GM13977 (cell line): ENCODE results near the gene TMEM219.

Source experiments
- DNase-seq: peaks from one replicate; pipeline ENCODE4 v3.0.0; 2012; ENCODE audit warnings: low spot score
- in situ Hi-C: fragments of 300-500 bp; cut with MboI; formaldehyde crosslinking; loops from one replicate; pipeline ENCODE4 v1.12.0; 2022; ENCODE audit warnings: low sequenced_read_pairs, low pct_unique_long_range_greater_than_20kb, mixed read lengths, inconsistent platforms; ENCODE audit not compliant: unreplicated experiment
- TF ChIP-seq, protein P1 (sequence below): IDR thresholded peaks from 2 replicates; pipeline ENCODE4 v1.5.1; 2012; ENCODE audit warnings: mild to moderate bottlenecking, control low read depth; ENCODE audit not compliant: insufficient read depth; ENCODE audit errors: extremely low read depth, missing control alignments

TMEM219 gene

DNA sequence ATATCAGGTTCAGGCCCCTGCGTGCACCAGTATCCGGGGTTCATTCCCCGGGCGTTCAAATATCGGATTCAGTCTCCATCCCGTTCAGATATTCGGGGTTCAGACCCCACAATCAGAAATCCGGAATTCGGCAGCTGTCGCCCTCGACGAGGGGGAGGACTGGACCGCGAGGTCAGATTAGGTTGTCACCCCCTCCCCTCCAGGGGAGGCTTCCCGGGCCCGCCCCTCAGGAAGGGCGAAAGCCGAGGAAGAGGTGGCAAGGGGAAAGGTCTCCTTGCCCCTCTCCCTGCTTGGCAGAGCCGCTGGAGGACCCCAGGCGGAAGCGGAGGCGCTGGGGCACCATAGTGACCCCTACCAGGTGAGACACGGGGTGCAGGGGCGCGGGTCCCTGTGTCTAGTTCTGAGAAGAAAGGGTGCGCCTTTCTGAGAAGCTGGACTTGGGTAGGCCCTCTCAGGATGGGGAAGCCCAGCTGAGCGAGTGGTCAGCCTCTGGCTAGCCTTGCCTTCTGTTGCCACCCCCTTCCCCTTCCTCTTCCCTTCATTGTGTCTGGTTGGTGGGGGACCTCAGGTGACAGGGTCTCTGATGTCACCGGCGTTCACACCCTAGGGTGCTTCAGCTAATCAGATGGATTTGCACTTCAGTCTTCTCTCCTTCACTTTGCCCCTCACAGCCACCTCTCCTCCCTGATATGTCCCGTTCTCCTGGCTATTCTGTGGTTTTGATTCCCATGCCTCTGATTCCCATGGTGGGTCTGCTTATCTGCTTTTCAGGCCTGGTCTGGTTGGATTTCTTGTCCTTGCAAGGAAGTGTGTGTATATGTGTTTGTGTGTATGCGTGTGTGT, 12.6 kb downstream of the TMEM219 start:
- TF ChIP-seq, protein P1, sequence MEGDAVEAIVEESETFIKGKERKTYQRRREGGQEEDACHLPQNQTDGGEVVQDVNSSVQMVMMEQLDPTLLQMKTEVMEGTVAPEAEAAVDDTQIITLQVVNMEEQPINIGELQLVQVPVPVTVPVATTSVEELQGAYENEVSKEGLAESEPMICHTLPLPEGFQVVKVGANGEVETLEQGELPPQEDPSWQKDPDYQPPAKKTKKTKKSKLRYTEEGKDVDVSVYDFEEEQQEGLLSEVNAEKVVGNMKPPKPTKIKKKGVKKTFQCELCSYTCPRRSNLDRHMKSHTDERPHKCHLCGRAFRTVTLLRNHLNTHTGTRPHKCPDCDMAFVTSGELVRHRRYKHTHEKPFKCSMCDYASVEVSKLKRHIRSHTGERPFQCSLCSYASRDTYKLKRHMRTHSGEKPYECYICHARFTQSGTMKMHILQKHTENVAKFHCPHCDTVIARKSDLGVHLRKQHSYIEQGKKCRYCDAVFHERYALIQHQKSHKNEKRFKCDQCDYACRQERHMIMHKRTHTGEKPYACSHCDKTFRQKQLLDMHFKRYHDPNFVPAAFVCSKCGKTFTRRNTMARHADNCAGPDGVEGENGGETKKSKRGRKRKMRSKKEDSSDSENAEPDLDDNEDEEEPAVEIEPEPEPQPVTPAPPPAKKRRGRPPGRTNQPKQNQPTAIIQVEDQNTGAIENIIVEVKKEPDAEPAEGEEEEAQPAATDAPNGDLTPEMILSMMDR = peak; percentile 10
- in situ Hi-C loops = no loop called here
- DNase-seq = no peak

- DNase-seq = no peak
- in situ Hi-C loops = no loop called here
- TF ChIP-seq, protein P1 = no peak
Observed at GRCh38 chr16:29975134-29975538, 13.3 kb downstream of the TMEM219 start.

DNA sequence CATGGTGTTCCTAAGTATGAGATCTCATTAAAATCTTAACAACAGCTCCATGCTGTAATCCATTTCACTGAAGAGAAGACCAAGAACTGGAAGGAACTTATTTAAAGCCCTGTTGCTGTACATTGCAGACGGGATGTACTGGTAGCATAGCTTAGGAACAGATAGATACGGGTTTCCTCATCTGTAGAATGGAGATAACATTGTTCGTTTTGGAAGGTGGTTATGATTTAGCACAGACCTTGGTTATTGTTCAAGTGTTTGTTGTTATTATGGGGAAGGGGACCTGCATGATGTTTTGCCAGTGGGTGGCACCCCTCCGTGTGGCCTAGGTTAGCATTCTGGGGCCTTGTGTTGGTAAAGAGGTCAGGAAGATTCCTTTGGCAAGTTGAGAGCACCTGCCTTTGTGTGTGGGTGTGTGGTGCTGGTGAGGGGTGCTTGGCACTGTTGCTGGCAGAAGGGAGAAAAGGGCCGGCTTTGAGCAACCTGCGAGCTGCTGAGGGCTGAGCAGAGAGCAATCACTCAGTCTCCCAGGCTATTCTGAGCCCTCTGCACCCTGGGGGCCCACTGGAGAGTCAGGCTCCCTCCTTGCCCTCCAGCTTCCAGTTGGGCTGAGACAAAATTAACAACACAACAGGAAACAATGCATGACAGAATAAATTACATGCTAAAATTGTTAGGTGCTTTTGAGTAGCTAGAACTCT, 14.1 kb downstream of the TMEM219 start:
- TF ChIP-seq, protein P1 = no peak
- DNase-seq = no peak
- in situ Hi-C loops = no loop called here

DNA sequence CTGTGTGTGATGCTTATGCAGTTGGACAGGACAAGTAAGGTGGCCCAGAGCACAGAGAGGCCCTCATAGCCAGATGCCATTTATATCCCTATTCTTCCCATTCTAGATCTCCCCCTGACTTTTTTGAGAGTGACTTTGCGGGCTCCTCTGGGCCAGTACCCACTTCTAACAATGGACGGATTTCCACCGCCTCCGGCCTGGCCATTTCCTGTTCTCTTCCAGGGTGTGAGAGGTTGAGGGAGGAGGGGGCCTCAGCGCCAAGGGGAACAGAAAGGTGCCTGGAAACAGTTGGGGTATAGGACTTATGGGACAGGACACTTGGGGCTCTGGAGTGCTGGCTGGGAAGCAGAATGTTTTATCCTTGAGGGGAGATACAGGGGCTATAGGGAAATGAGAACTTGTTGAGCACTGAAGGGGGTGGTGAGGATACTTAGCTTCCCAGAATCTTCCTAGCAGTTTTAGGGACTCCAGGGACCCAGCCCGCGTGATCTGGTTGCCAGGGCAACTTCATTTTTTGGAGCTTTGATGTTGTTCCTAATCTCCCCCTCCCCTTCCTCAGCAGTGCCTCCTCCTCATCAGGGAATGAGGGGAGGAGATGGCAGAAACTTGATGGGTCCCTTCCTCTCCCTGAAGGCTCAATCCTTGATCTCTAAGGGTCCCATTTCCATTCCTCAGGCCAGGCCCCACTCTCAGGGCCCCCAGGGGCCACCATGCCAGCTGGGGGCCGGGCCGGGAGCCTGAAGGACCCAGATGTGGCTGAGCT, 15.4 kb downstream of the TMEM219 start:
- in situ Hi-C loops = no loop called here
- TF ChIP-seq, protein P1 = no peak
- no peak for DNase-seq

DNA sequence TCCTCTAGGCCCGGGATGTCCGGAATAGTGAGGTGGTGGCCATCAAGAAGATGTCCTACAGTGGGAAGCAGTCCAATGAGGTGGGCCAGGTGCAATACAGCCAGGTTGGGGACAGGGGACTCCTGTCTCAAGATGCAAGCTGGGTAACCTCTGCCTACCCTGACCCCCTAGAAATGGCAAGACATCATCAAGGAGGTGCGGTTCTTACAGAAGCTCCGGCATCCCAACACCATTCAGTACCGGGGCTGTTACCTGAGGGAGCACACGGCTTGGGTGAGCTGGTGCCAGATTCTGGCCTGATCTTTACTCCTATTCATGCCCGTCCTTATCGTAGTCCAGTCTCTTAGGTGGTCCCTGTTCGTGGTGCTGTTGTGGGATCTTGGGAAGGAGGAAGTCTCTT, 16.2 kb downstream of the TMEM219 start:
- TF ChIP-seq, protein P1 = no peak
- DNase-seq = no peak
- in situ Hi-C loops = no loop called here

GRCh38 chr16:29978564-29979270, 16.8 kb downstream of the TMEM219 start:
- no peak for DNase-seq
- TF ChIP-seq, protein P1 = no peak
- in situ Hi-C loops = no loop called here
